Activated CD4-positive, alpha-beta T cell treated with anti-CD3 and anti-CD28 coated beads, Interleukin-10, Interleukin-2, amounts not matched to agents 100 ng/mL and 50 ng/mL, durations not matched to agents 16 hours and 8 hours (primary cell): ENCODE measurements around the gene NR2F1.
"Not testable (repeated sequence)": the region's sequence is repeated elsewhere in the genome, so short reads cannot be mapped to it uniquely, and the experiment has no call there.

Source experiments
- DNase-seq: peaks from one replicate; pipeline ENCODE4 v3.0.0-alpha.2; 2020

The NR2F1 gene

DNA sequence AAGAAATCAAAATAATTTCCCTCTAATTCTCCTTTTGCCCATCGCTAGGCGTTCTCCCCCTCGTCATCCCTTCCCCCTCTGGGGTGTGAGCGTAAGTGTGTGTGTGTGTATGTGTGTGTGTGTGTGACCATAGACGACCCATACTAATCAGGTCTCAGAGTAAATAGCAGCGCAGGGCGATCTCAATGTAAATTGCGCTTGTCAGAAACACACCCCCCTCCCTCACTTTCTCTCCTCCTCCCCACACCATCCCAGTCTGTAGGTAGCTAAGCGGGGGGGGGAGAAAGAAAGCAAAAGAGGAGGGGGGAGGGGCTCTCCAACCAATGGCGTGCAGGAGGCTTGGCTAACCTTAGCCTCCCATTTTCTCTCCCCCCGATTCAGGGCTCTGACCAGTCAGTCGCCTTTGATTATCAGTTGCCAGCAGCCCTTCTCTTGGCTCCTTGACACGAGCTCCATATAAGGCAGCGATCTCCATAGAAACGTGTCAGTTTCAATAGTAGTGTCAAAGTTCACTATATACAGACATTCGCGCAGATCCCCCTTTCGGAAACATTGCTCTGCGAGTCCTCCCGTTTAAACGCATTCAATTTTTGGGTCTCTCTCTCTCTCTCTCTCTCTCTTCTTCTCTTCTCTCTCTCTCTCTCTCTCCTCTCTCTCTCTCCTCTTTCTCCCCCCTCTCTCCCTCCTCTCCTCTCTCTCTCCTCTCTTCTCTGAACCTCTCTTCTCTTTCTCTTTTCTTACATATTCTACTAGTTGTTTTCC, at the start of gene NR2F1:
Gene NR2F1, plus strand, starts transcription at position 546 of the 762 bp plus-strand sequence. CDS start 1,802 bp downstream, outside the sequence.
- no peak for DNase-seq

DNA sequence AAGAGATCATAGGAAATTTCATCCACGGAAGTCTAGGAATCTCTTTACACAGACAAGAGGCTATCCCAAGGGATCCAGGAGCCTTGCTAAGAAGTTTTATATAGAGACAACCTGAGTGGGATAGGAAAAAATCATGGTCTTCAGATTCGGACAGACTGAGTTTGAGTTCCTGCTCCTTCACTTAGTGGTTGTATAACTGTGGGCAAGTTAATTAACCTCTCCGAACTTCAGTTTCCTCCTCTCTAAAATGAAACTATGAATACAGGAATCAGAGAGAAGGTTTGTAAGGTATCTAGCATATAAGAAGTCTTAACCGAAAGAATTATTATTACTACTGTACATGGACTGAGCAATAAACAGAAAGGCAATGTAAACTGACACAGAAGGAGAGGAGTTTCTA, 37.1 kb upstream of the NR2F1 start:
- no peak for DNase-seq

DNA sequence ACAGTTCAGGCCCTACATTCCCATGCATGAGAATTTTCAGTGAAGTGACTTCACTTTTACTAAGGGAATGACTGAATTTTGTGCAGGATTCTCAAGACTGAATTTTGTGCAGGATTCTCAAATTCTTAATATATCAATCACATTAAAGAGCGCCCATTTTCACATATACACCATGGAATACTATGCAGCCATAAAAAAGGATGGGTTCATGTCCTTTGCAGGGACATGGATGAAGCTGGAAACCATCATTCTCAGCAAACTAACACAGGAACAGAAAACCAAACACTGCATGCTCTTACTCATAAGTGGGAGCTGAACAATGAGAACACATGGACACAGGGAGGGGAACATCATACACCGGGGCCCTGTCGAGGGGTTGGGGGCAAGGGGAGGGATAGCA, 33.4 kb upstream of the NR2F1 start:
- DNase-seq, result not testable (repeated sequence)

DNA sequence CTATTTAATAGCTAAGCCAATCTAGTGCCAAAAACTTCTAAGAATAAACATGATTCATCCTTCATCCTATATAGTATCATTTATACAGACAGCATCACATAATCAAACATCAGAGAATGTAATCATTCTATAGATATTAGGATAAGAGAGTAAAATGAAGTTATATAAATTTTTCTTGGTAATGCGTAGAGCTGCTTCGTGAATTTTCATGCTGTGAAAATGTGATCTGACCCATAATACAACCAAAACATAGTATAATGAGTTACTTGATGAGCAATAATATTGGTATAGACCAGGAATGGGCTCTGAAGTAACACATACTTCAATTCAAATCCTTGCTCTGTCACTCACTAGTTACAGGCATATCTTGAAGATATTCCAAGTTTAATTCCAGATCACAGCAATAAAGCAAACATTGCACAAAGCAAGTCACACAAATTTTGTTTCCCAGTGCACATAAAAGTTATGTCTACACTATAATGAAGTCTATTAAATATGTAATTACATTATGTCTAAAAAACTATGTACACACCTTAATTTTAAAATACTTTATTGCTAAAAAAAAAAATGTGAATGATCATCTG, 25.9 kb upstream of the NR2F1 start:
- DNase-seq, result no peak

DNA sequence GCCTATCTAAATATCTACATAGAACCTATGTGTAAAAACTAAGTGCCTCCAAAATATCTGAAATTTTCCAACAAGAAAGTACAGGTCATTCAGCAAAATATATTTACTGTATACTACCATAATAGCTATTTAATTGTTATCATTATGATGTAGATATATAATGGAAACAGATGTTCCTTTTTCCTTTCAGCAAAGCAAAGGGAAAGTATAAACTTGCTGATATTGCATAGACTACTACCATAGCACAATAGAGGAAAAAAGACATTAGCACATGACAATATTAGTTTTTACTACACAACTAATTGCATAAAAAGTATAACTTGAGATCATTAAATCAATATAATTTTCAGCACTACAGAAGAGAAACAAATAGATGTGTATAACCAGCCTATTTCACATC, 16.9 kb upstream of the NR2F1 start:
- no peak for DNase-seq

DNA sequence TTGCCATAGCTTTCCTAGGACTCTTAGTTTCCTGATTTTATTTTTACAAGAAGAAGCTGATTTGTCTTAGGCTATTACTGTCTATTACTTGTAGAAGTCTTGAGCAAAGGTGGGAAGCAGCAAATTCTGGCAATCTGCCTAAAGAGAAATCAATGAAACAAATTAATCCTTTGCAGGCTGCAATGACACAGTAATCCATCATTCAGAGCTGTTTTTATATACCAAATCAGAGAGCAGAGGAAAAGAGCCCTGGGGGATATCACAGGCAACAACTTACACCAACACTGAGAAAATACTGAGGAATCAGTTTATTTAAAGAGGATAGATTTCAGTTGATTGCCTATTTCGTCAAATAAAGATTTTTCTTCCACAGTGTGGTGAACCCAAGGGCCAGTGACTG, 15.6 kb upstream of the NR2F1 start:
- DNase-seq, result no peak

DNA sequence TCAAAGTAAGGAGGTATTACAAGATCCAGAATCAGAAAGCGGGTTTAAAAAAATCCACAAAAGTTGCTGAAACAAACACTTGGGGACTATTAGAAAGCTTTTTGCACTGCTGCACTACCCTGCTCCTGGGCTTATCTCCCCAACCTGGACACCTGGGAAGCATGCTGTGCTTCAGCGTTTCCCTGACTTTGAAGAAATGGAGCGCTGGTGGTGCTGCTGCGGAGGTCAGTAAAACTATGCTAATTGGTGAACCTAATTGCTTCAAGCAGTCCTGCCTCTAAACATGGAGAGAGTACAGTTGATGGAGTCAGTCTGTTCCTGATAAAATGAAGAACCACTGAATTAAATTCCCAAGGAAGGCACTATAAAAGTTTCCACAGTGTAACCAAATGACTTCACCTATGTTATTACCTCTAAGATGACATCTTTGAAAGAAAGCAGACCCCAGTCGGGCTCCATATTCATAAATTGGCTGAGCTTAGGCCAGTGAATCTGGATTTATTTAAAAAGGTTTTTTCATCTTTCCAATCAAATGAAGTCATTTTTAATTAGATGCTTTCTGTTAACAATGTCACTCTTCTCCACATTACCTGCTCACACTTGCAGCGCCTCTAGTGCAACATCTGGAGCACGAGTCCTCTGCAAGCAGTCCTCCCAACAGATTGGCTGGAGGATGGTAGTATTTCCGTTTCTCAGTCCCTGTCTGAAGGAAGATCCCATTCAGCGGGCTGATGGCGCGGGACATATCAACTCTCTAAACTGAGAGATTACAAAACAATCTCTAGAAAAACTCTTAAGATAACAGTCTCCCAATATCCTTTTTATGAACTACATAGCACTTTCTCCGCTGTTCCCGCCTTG, 13.5 kb upstream of the NR2F1 start:
- DNase-seq, result no peak

DNA sequence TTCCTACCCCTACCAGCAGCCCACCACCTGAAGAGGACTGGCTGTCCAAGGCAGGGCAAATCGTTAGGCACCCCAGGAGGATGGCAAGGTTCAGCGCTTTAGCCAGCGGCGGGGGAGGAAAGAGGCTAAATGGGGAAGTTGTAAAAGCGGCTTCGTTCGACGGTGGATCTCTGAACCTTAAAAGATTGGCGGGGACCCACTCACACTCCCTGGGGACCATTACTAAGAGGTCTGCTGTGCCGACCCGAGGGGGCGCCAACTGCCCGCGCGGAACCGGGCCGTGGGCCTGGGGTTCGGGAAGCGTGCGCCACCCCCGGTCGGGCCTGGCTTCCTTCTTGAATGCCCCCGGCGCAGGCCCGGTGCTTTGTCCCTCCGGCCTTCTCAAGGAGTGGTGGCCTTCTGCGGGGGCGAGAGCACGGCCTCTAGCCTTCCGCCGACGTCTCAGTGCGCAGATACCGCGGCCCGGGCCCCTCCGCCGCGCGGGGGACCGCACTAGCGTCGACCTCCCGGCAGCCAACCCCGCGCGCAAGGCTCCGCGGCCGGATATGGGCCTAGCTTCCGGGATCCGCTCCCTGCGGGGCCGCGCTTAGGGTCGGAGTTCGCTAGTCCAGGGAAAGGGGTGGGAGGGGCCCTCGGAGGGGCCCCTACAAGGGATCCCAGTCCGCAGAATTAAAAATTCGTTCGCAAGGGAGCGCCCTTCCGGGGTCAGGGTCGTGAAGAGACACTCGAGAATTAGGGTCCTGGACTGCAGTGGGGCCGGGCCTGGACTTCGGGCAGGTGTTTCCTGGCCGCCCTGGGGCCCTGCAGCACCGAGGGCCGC, 12.5 kb upstream of the NR2F1 start:
- DNase-seq, result no peak

DNA sequence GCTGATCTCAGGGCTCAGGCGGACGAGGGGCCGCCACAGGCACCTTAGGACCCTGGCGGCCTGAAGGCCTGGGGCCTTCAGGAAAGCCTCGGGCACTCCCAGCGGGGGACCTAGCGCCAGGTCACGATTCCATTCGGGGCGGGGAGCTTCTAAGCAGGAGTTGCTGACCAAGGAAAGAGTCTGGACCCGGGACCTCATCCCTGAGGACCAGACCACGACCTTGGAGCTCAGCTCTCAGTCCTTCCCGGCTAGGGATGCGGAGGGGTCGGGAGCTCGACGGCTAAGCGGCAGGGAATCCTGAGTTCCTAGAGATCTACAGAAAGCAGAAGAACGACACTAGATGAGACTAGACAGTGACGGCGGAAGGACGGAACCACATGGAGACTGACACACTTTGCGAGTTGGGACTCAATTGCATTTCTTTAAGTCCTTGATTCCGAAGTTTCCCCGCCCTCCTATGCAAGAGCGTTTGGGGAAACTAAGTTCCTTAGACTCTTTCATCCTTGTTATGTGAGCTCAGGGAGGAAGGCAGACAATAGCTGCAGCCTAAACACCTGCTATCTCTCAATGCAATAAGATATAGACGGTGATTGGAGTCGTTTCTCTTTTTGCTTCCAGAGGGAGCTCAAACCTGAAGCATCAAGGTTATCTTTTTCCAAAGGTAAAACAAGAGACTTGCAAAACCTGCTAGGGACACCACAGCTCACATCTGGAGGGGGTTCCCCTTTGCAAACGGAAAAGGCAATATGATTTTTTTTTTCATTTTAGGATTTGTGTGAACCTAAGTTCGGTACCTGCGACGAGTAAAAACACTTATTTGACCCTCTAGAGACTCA, 11.7 kb upstream of the NR2F1 start:
- DNase-seq, result no peak

DNA sequence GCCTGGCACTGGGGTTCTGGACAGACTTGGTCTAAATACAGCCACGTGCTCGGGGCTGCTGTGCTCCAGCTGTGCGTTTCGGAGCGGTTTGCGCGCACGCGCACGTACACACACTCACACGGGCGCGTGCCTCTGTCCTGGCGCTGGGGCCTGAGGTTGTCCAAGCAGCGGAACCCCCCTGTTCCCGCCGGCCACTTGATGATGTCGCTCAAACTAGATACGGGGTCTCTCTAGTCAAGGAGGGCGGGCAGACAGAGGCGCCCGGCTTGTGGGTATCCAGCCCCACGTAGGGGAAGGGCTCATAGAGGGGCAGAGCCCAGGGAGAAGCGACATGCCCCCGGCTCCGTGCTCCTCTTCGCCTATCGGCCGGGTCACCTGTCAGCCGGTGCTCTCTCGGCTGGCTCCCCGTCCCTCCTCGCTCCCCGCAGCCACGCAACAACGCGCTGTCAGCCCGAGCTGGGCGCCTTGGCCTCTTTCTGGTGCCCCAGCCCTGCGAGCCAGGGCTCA, 10.9 kb upstream of the NR2F1 start:
- DNase-seq, result no peak

DNA sequence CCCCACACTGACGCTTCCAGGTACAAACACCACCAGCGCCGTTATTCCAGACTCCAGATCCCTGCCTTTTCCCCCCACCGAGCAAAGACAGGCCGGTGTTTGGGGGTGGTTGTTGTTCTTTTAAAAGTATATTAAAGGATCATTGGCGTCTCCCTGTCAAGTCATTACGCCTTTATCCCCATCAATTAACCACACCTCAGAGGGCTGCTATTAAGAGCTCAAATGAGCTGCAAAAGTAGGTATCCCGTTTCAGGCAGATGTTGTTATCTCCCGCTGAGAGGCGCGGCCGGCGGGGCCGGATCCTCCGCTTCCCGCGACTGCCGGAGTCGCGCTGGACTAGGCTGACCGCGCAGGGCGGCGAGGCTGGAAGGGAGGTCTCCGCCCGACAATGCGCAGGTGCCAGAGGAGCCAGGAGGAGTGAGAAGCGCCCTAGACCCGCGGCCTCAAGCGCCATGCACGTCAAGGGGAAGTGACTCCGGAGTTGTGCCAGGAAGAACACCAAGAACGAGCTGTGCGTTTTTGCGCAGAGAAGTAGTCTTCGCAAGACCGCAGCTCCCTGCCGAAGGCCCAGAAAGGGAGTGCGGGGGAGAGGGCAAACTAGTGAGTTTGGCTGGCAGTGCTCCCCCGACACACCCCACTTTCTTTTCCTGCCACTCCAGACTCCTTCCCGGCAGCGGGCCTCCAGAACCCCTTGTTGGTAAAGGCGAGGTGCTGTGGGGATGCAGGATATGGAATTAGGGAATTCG, 10.2 kb upstream of the NR2F1 start:
- no peak for DNase-seq

DNA sequence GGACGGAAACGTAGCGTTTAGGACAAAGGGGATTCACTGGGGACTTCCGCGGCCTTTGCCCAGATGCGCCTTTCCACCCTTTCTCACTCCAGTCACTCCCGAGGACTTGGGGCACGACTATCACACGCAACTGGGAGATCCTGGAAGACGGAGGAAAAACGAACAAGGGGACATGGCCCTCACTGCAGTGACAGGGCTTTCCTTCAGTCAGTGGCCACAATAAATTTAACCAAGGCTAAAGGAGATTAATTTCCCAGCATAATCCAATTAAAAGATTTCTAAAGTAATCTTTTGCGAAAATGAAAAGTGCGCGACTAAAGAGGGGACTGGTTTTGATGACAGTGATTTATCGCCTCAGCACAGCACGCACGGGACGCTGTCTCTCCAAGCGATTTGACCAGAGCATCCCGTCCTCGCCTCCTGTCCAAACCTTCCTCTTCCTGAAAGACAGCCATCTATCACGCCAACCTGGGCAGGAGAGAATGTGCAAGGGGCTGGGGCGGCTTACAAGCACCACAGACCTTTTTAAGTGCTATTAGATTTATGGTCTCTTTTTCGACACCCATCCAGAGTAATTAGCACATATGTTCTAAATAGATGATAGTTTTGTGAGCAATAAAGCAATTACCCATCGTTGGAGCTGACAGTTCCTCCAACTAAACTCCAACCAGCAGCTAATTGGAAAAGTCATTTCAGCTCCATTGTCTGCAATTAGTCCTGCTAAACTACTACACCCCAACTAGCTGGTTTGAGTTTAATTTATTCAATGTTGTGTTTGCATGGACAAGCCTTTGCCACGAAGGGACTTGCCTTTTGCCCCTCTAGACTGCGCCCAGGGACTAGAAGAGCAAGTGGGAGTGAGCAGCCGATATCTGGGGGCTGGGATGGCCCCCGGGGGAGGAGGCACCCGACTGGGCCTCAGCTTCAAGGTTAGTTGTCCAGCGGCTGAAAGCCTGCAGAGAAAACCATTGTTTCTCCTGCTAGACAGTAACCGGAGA, 9.4 kb upstream of the NR2F1 start:
- DNase-seq, result no peak

DNA sequence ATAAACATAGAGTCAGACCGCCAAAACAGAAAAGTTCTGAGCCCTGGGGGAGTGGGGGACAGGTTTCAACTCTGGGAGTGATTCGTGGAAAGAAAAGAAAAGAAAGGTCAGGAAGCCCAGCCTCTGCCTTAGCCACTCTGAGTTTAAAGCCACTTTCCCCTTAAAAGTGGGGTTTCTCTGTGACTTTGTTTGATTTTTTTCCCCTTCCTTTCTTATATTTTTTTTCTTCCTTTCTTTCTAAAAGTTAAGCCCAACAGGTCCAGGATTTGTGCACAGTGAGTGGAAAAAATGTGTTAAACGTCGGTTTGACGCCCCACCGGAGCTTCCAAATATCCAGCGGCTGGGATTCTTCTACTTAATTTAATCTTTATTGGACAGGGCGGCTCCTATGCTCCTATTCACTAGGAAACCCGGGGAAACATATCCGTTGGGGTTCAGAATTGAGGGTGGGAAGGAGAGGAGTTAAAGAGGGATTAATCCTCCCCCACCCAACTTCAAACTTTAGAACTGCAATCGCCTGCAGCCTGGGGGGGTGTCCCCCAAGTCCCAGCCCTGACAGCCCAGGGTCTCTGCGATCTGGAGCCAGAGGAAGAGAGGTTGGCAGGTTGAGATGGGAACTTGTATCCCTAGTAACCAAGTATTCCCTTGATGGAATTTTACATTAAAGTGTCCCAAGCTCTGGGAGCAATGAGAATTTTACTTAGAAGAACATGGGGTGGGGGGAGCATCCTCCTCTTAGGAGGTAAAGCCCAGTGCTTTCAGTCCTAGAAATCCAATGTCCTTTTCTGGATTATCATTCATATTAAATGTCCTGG, 8.3 kb upstream of the NR2F1 start:
- DNase-seq, result no peak

DNA sequence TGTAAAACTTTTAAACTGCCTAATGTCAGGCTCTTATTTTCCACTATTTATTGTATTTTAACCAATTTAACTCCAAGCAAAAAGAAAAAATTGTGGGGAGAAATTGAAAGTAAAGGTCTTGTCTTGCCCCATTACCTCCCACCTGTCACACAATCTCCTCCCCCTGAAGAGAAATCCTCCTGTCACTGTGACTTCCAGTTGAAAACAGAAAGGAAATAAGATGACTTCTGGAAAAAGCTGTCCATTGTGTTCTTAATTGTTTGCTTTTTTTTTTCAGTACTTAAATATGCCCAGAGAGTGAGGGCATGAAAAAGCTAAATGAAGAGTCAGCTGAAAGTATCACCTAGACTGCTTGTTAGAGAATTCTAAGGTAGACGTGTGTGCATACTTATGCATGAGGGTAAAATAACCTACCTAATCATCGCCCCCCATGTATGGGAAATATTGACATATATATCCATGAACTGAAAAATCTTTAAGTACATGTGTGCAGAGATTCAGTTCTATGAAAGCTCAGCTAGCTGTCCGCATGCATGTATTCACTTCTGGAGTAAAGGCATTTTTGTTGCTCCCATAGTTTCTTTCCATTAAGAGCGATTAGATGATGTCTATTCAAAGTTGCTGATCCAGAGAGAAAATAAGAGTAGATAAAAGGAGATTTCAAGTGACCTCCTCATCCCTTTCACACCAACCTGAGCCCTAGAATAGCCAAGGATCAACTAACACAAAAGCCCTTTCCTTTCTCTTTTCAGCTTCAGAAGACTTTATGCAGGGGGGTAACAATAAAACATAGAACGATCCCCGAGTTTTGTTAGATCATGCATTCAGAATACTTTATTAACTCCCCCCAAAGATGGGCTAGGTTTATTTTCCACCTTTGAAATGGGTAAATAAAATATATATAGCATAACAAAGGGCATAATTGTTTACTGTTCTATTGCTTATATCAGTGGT, 7.3 kb upstream of the NR2F1 start:
- DNase-seq, result no peak

DNA sequence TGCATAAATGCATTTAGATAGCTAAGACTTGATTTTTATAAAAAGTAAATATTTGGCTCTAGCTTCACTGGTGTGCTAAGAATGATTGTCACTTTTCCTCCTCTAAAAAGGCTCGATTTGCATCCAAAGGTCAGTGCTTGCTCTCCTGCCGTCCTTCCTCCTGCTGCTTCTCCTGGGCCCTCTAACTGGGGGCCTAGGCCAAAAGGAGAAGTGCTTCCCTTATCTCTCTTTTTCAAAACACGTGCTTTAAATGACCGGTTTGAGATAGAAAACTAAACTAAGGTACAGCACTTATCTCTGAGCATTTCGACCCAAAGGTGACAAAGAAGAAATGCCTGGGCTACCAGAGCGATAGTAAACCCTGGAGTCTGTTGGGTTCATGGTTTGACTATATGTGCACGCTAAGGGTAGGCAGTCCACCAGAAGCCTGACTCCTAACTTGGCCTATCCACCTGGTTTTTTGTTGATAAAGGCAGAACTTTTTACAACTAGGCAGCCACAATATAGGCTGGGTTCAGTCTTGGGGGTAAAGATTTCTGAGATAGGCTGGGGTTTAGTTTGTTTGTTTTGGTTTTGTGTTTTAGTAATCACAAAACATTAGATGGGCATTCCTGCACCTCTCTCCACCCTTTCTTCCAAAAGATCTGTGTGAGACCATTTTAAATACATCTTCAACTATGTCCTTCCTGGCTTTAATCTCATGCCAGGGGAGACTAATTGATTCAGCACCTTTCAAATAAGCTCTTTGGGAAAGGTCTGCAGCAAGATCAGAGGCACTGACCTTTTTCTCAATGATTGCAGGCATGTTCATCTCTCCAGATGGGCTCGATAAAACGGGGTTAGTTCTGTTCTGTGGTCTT, 5.8 kb upstream of the NR2F1 start:
- DNase-seq, result no peak
